Endothelial cell of hepatic sinusoid (primary cell): ENCODE measurements around the gene SERPINA5.
"Not testable (repeated sequence)": the region's sequence is repeated elsewhere in the genome, so short reads cannot be mapped to it uniquely, and the experiment has no call there.

ENCODE experiments used
- in situ Hi-C: cut with HindIII; loops from 2 replicates; pipeline ENCODE4 v1.10.0; 2017; ENCODE audit warnings: low sequenced_read_pairs

Gene SERPINA5

GRCh38 chr14:94598816-94599655 lies 17.8 kb downstream of the SERPINA5 start:
- in situ Hi-C loops: no loop called here

- in situ Hi-C loops: no loop called here
Measured at GRCh38 chr14:94599656-94600004, 18.4 kb downstream of the SERPINA5 start.

GRCh38 chr14:94600148-94600545 lies 18.9 kb downstream of the SERPINA5 start:
- in situ Hi-C loops: no loop called here

GRCh38 chr14:94601884-94602391 lies 20.7 kb downstream of the SERPINA5 start:
- in situ Hi-C loops: no loop called here

- in situ Hi-C loops: no loop called here
Measured at GRCh38 chr14:94602722-94603121, 21.5 kb downstream of the SERPINA5 start.

GRCh38 chr14:94605361-94605760 lies 24.1 kb downstream of the SERPINA5 start:
- in situ Hi-C loops: no loop called here

- in situ Hi-C loops: not testable (repeated sequence)
Measured at GRCh38 chr14:94608966-94609365, 27.7 kb downstream of the SERPINA5 start.

GRCh38 chr14:94611179-94611578 lies 30.0 kb downstream of the SERPINA5 start:
- in situ Hi-C loops: no loop called here

- in situ Hi-C loops: no loop called here
Measured at GRCh38 chr14:94612174-94612573, 30.9 kb downstream of the SERPINA5 start, which contains the start of gene SERPINA3. SERPINA3 (plus strand) TSS chr14:94612391; CDS start chr14:94614442, 2,051 bp downstream.

GRCh38 chr14:94612580-94613554 lies 31.6 kb downstream of the SERPINA5 start:
- in situ Hi-C loops: no loop called here

GRCh38 chr14:94613720-94614644 lies 32.8 kb downstream of the SERPINA5 start:
- in situ Hi-C loops: no loop called here

- in situ Hi-C loops: no loop called here
Measured at GRCh38 chr14:94614802-94615201, 33.6 kb downstream of the SERPINA5 start.

- in situ Hi-C loops: no loop called here
Measured at GRCh38 chr14:94615254-94615653, 34.0 kb downstream of the SERPINA5 start.

GRCh38 chr14:94615823-94616570 lies 34.8 kb downstream of the SERPINA5 start:
- in situ Hi-C loops: no loop called here

GRCh38 chr14:94617366-94617941 lies 36.2 kb downstream of the SERPINA5 start:
- in situ Hi-C loops: no loop called here

- in situ Hi-C loops: no loop called here
Measured at GRCh38 chr14:94617988-94618822, 37.0 kb downstream of the SERPINA5 start.

GRCh38 chr14:94619297-94619696 lies 38.1 kb downstream of the SERPINA5 start:
- in situ Hi-C loops: no loop called here

- in situ Hi-C loops: no loop called here
Measured at GRCh38 chr14:94620597-94620996, 39.4 kb downstream of the SERPINA5 start.
